ENCODE data around the gene KCNJ10.

The KCNJ10 gene

DNA sequence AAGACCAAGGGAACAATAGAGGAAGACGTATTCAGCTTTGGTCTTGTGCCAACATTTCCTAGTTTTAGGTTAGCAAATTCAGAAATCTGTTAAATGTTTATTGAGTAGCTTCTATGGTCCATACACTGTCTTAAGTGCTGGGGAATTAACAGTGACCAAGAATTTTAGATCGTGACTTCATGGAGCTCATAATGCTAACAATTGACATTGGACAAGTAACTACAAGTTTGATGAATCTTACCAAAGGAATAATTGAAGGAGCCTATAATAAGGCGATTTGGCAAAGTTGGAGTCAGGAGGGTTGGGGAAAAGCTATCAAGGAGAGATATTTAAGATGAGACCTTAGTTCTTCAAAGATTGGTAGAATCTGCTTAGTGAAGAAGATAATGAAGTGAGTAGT, 114.5 kb downstream of the KCNJ10 start:
- no peak for DNase-seq

DNA sequence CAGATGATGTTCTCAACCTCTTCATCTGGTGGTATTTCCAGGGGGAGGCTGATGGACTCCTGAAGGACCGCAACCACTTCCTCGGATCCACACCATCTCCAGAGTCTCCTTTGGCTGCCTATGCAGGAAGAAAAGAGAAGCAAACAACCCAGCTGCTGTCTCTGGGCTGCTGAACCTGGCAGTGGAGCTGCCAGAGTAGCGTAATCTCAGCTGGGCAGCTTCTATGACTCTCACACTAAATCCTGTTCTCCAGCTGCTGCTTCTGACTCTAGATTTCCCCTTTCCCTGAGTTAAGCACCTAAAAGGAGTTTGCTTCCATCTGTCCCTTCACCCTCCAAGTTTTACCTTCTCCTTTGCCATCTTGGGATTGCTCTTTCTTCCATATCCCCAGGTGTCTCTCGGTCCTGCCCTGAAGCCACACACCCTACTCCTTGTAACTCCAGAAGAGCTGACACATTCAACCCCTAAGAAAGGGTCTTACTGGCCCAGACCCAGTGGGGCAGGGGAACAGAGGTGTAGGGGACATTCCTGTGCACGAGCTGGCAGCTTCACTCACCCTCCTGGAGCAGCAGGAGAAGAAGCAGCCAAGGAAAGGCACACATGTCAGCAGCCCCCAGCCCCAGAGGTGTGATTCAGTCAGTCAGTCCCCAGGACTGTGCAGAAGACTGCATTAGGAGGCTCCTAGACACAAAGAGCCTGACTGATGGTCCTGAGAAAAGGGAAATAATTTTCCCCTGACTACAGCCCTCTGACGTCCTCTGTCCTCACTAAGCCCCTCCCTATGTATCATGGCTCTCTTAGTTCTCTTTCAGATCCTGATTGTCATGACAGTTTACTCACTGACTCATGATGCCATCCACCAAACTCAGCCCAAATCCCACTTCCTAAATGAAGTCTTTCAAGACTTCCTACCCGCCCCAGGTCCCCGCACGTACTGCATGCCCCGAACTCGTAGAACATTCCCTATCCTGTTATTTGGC, 116.1 kb downstream of the KCNJ10 start, which contains the start of gene SLAMF9:
TSS of gene SLAMF9 (minus strand) at position 702 of the 980 bp plus-strand sequence. CDS start at position 602, 100 bp downstream.
- DNase-seq: no peak

DNA sequence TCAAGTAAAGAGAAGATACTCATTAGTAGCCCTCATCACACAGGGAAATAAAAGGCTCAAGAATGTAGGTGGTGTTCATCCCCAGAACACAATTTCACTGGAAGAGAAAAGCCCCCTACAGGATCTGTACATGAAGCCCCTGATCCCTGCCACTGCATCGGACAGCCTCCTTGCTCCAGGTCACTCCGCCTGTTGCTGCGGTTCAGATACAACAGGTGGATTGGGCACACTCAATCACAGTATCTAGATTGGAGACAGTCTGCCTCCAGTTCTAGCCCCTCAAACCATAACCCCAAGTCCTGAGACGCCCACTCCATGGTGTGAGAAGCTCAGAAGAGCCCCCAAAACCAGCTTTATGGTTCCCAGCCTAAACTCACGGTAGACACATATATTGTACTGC, 117.0 kb downstream of the KCNJ10 start:
- DNase-seq: no peak

DNA sequence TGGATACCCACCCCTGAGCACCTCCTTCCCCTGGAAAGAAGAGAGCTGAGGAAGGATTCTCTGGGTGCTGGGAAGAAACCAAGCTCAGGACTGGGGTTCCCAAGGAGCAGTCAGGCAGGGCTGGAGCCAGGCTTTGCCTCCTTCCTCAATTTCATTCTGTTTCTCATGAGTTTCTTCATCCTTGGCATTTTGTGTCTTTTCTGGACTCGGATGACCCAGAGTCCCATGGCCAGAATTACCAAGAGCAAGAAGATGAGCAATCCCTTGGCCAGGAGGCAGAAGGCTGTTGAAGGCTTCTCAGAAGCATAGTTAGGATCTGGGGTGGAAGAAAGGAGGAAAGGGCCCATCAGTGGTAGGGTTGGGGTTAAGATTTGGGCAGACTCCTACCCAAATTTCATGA, 118.4 kb downstream of the KCNJ10 start:
- DNase-seq: no peak

DNA sequence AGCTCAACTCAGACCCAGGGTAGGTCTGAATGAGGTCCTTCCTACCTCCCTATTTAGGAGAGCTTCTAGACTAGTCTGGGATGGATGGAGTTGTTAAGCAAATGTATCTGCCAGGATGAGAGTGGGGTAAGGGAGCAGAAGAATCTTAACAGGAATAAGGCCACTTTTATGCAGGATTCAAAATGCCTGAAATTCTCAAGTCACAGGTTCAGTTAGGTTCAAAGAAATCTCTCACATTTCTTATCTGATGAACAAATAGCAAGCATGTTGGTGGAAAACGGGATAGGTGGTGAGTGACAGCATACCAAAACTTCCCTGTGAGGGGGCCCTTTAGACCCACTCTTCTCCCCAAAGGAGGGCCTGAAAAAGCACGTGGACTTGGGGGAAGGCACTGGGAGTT, 118.9 kb downstream of the KCNJ10 start:
- DNase-seq: no peak

DNA sequence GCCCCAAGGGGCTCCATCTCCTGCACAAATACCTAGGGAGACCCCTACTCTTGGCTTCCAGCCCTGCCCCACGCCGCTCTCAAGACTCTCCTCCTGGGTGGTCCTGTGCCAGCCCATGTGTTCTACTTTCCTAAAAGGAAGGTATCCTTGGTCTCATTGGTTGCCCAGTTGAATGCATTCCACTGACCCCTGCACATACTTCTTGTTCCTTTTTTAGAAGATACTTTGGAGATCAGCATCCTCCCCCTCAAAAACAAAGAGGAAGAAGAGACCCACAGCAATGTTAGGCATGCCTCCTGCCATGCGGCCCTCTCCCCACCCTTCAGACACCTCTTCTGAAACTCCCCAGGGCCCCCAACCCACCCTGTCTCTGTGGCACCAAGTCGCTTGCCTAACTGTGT, 120.0 kb downstream of the KCNJ10 start:
- no peak for DNase-seq

DNA sequence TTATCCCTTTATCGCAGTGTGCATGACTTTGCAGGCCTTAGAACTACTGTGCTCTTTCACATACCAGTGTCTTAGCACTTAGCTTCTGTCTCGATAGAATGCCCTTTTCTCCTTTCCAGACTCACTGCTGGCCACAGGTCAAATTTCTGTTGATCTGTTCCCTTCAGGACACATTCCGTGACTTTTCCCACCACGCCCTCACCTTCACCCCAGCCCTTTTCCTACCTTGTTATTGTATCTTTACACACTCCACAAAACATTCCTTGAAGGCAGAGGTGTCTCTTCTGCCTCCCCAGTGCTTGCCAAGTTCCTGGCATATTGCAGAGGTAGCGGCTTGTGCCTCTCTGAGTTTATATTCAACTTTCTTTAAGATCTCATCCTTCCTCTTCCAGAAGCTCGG, 120.8 kb downstream of the KCNJ10 start:
- DNase-seq: no peak
